GM12892 (cell line): ENCODE data around the gene CTNND2.

Source experiments
- DNase-seq: peaks from one replicate; pipeline ENCODE4 v3.0.0; 2011; ENCODE audit not compliant: insufficient read length
- FAIRE-seq: peaks from 2 replicates; lab custom pipeline; 2011; peaks lifted over from hg19 to GRCh38; lab: Jason Lieb, UNC
- POLR2A ChIP-seq: IDR thresholded peaks from 2 replicates; pipeline ENCODE4 v1.6.1; 2011; ENCODE audit warnings: low read depth, low read length, control low read depth
- POLR2AphosphoS5 ChIP-seq: IDR thresholded peaks from 2 replicates; pipeline ENCODE4 v1.6.1; 2011; ENCODE audit warnings: low read depth, low read length, control low read depth
- TAF1 ChIP-seq: IDR thresholded peaks from 2 replicates; pipeline ENCODE4 v1.6.1; 2011; ENCODE audit warnings: low read depth, mild to moderate bottlenecking, control low read depth, low read length, borderline replicate concordance

CTNND2 gene

DNA sequence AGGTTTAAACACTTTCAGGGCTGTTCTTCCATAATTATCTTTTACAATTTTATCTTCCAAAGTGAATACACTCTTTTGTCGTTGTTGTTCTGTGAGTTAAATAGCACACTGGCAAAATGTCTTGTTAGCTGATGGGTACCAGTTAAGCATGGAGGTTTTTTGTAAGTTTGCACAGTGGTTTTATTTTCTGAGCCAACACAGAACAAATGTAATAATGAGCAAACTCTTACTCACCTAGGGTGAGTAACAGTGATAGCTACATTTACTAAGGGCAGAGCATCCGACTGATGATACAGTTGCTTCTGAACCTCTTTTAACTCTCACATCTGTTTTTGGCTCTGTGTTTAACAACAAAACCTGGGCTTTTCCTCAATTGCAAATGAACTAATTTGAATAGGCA lies 103.2 kb downstream of the CTNND2 start:
- DNase-seq (no peak), FAIRE-seq (no peak)
- no peak for TF ChIP-seq TAF1
- TF ChIP-seq POLR2A, result no peak

DNA sequence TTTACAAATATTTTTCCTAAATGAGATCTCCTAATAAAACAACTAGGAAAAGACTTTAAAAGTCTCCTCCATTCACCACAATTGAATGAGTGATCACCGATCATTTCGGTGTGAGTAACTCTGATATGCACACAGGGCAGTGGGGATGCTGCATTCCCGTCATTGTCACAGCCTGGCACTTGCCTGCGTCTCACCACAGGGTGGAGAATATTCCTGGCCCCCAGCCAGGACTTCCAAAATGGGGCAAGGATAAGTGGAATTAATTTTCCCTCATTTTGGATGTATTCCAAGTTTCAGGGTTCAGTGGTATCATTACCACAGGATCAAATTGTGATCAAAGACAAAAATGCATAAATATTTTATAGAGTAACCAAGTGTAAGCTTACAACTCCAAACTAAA lies 107.1 kb downstream of the CTNND2 start:
- TF ChIP-seq POLR2AphosphoS5, result no peak
- no peak for TF ChIP-seq POLR2A
- TF ChIP-seq TAF1, result no peak
- FAIRE-seq (no peak), DNase-seq (no peak)

DNA sequence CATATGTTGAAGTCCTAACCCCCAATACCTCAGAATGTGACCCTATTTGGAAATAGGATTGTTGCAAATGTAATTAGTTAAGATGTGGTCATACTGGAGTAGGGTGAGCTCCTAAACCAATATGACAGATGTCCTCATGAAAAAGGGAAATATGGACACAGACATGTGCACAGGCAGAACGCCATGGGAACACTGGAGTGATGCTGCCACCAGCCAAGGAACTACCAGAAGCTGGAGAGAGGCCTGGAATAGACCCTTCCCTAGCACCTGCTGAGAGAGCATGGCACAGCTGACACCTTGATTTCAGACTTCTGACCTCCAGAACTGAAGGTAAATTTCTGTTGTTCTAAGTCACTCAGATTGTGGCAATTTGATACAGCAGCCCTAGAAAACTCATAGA lies 110.8 kb downstream of the CTNND2 start:
- DNase-seq (no peak), FAIRE-seq (no peak)
- TF ChIP-seq POLR2AphosphoS5 (no peak), POLR2A (no peak), TAF1 (no peak)

DNA sequence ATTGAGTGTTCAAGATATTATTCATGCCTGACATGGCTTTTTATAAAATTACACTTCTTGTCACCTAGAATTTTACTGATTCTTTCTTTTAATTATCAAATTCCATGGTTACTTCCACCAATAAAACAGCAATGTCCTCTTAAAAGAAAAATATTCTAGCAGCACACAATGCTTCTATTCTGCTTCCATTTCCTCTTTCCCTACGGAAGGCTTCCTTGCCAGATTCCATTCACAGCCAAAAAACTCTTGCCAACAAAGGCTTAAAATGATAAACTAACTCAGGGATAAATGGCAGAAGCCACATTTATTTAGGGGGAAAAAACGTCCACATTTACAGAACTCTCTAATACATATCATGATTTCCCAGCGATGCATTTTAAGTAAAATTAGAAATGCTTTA lies 111.6 kb downstream of the CTNND2 start:
- TF ChIP-seq POLR2AphosphoS5, result no peak
- FAIRE-seq (no peak), DNase-seq (no peak)

DNA sequence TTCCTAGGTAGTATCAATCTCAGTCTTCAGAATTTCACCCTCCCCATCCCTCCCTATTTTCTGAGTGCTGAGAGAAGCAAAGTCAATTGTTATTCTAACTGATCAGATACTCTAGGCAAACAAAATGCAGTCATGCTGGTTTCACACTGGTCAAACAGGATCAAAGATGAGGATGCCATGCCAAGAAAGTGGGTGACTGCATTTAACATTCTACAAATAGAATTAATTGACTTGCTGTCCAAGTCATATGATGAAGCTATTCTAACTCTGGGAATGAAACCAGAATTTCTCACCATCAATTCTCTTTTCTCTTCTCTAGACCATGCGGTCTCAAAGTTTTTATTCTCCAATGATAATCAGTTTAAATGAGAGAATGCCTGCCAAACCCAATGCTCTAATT lies 112.5 kb downstream of the CTNND2 start:
- TF ChIP-seq TAF1 (no peak), POLR2A (no peak)
- FAIRE-seq (no peak), DNase-seq (no peak)

DNA sequence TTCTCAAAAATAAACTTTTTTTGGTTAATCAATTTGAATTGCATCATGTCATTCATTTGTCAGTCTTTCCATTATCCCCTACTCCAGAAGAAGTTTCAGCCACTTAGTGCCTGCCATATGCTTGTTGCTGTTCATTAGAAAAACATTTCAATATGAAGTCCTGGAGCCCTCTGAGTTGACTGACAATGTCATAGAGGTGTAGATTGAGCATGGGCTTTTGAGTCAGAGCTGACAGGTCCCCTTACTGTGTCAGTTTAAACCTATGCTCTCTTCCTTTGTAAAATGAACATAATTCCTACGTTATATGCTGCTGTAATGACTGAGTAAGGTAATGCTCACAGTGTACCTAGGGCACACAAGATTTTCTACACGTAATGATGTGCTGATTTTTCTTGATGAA lies 114.0 kb downstream of the CTNND2 start:
- DNase-seq, result no peak
- FAIRE-seq, result no peak
- no peak for TF ChIP-seq POLR2AphosphoS5
- no peak for TF ChIP-seq POLR2A
- no peak for TF ChIP-seq TAF1

DNA sequence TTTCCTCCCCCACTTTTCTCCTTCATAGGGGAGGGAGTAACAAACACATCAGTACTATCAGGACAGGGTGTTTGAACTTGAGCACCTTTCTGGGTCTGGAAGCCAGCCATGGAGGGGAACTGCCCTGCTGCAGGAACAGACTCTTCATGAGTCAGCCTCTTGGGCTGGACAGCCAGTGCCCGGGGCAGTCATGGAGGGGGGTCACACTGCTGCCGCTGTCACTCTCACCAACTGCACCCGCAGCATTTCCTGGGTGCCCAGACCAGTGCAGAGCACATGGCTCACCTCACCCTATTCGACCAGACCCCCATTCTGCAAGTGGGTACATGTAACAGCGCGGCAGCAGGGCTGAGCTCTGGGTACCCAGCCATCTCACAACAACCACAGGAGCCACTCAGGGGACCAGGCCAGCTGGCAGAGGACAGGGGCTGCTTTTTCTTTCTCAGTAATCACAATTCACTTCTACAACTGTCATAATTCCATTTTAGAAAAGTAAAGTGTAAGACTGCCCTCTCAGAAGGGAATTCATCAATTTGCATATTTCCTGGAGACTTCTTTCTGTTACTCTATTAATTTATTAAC lies 118.4 kb downstream of the CTNND2 start:
- no peak for FAIRE-seq
- TF ChIP-seq TAF1 (no peak), POLR2A (no peak), POLR2AphosphoS5 (no peak)
- no peak for DNase-seq

DNA sequence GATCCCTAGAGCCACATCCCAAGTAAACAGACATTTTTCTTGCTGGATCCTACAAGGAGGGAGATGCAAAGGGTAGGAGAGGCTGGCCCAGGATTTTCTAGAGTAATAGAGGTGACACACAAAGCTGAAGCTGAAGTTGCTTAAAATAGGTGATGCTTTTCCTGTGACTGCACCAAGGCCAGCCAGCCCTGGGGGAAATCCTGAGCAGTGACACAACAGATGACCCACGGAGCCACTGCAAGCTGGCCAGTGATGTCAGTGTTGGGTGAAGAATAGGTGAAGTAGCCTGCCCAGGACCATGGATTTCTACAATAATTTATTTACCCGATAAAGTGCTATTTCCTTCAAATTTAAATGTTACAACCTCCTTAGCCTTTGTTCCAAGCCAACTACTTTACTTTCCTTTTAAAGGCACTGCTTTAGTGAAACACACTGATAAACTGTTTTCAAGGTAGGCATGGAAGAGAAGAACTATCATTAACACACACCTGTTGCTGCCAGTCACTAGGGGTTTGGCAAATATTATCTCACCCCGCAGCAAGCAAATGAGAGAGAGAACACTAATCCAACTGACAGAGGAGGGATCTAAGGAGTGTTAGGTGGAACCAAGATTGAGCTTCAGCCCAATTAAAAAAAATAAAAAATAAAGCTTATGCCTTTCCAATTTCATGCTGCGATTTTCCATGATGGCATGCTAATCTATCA lies 123.5 kb downstream of the CTNND2 start:
- no peak for FAIRE-seq

DNA sequence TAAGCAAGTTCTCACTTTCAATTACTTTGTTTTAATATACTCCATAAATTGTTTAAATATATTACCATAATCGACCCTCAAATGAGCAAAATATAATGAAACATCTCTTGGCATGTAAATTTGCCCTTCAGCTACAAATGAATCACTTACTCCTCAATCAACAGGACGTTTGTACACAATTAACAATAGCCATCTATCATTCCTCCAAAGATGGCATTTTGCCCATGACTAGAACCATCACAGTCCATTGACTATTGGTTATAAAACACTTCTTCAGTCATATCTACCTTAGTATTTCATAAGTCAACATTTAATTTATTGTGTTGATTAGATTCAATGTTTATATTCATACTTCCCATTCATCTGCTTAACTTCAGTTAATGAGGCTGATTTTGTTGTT lies 127.2 kb downstream of the CTNND2 start:
- FAIRE-seq (no peak), DNase-seq (no peak)
- TF ChIP-seq POLR2A (no peak), POLR2AphosphoS5 (no peak), TAF1 (no peak)

More for the DNA sequence above, 123.5 kb downstream of the CTNND2 start:
- no peak for DNase-seq
- TF ChIP-seq POLR2AphosphoS5 (no peak), POLR2A (no peak), TAF1 (no peak)

DNA sequence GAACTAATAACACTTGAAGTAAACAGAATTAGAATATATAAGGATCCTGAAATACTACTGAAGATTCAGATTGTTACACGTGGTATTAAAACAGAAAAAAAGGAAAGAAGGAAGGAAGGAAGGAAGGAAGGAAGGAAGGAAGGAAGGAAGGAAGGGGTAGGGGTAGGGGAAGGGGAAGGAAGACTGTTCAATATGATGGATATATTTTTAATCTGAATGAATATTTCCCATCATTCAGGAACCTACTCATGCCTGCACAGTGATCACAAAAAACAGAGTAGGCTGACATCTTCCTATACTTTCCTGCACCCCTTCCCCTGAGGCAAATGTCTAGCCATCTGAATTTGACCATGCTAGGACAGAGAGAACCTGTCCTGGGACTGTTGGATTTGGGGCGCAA lies 133.9 kb downstream of the CTNND2 start:
- TF ChIP-seq POLR2A, result no peak
- no peak for TF ChIP-seq POLR2AphosphoS5
- no peak for TF ChIP-seq TAF1
- no peak for FAIRE-seq
- DNase-seq, result no peak

DNA sequence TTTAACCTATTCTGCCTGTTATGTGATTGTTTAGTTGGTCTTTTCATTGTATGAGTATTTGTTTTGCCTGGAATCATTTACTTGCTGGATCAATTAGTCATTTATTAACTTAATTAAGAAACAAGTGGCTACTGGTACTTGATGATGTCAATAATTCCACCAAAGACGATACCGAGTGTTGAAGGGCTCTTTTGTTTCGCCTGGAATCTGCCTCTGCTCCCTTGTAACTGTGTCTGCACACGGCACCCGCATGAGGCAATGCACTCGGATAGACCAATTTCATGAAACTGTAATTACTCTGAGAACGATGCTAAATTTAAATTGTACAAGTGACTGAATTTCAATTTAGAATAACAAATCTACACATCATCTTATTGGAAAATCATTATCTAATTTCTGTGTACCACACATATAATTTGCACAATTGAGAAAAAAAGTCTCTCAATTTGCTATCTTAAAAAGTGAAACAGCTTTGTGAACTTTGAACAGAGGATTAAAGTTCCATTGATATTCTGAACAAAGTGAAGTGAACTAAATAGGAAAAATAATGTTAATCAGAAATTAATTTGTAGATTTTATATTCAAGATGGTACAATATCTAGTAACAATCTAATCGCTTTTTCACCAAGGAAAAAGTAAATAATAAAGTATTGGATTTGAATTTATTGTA lies 143.2 kb downstream of the CTNND2 start:
- DNase-seq, result no peak
- FAIRE-seq, result no peak
- TF ChIP-seq TAF1, result no peak
- no peak for TF ChIP-seq POLR2A
- no peak for TF ChIP-seq POLR2AphosphoS5

DNA sequence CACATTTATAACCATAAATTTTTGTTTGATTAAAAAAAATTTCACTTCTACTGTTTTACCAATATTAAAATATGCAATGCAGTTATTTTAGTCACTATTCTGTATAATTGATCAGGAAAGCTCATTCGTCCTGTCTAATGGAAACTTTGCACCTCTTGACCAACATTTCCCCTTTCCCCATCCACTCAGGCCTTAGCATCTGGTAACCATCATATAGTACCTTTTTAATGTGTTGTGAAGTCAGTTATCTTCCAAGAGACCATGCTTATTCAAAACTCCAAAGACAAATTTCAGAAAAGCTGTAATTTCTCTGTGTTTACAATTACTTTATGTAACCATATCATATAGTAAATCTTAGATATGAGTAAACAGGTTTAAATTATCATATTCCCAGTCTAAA lies 145.9 kb downstream of the CTNND2 start:
- no peak for TF ChIP-seq POLR2AphosphoS5
- TF ChIP-seq TAF1, result no peak
- no peak for TF ChIP-seq POLR2A
- DNase-seq (no peak), FAIRE-seq (no peak)

DNA sequence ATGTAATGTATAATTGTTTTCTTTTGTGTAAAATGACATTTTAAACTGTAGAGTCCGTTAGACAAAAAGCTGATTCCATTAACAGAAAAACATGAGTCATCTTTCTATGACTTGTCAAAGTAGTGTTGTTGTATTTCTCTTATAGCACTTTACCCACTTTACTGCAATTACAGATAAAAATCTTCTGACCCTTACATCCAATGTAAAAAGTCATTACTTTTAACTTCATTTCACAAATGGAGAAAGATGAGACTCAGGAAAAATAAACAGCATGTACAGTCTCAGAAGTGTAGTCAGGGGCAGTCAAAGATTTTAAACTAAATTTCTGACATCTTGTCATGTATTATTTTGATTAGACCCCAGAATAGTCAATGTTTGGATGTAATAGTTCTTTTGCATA lies 146.6 kb downstream of the CTNND2 start:
- TF ChIP-seq POLR2AphosphoS5 (no peak), POLR2A (no peak), TAF1 (no peak)
- FAIRE-seq (no peak), DNase-seq (no peak)
